ENCODE data around the gene ATF7IP2.
"Not testable (repeated sequence)": the region's sequence is repeated elsewhere in the genome, so short reads cannot be mapped to it uniquely, and the experiment has no call there.

DNA sequence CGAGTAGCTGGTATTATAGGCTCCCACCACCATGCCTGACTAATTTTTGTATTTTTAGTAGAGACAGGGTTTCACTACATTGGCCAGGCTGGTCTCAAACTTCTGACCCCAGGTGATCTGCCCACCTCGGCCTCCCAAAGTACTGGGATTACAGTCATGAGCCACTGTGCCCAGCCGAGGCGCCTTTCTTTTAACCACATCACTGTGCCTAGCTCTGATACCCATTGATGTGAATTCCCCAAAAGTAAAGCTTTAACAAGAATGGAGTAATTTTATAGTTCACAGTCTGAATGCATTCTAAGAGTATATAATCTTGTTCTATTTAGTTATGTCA, 23.0 kb upstream of the ATF7IP2 start:
- TF ChIP-seq, protein P1, sequence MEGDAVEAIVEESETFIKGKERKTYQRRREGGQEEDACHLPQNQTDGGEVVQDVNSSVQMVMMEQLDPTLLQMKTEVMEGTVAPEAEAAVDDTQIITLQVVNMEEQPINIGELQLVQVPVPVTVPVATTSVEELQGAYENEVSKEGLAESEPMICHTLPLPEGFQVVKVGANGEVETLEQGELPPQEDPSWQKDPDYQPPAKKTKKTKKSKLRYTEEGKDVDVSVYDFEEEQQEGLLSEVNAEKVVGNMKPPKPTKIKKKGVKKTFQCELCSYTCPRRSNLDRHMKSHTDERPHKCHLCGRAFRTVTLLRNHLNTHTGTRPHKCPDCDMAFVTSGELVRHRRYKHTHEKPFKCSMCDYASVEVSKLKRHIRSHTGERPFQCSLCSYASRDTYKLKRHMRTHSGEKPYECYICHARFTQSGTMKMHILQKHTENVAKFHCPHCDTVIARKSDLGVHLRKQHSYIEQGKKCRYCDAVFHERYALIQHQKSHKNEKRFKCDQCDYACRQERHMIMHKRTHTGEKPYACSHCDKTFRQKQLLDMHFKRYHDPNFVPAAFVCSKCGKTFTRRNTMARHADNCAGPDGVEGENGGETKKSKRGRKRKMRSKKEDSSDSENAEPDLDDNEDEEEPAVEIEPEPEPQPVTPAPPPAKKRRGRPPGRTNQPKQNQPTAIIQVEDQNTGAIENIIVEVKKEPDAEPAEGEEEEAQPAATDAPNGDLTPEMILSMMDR (IDR thresholded peaks at IDR 0.05; ENCODE audit: extremely low read depth in 1 of 2, insufficient read depth in 1 of 2, low read depth in 1 of 2, low read length in 2 of 2), result not testable (repeated sequence)
- TF ChIP-seq JUN (IDR thresholded peaks at IDR 0.05; ENCODE audit: borderline replicate concordance, insufficient read depth, insufficient read length, low read depth); MYC (IDR thresholded peaks at IDR 0.05; ENCODE audit: low read depth, low read length); POLR2A (IDR thresholded peaks at IDR 0.05; ENCODE audit: low read depth, low read length); EZH2 (IDR thresholded peaks at IDR 0.05; ENCODE audit: borderline replicate concordance, low read depth, low read length, severe bottlenecking): not testable (repeated sequence)
- TF ChIP-seq, protein P2, sequence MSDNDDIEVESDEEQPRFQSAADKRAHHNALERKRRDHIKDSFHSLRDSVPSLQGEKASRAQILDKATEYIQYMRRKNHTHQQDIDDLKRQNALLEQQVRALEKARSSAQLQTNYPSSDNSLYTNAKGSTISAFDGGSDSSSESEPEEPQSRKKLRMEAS (IDR thresholded peaks at IDR 0.05; ENCODE audit: insufficient read depth, insufficient read length), result not testable (repeated sequence)
